Renal cortical epithelial cell (primary cell): ENCODE data around the gene MELK. TPM values are rescaled to one million over a fixed set of nuclear protein-coding genes. Genes with fewer than 3 reads are reported as not detected.

ENCODE experiments used
- DNase-seq: peaks from one replicate; pipeline ENCODE4 v3.0.0-alpha.2; 2011; ENCODE audit warnings: low read depth
- total RNA-seq: library from RNA; depleted of rRNA; stranded (reverse); fragments of >200 nt; gene quantifications from 2 replicates; pipeline ENCODE4 v1.2.3, GENCODE V29; 2014

The MELK gene
- total RNA-seq, 1 donor from 2014 or later = 6.3 TPM

DNA sequence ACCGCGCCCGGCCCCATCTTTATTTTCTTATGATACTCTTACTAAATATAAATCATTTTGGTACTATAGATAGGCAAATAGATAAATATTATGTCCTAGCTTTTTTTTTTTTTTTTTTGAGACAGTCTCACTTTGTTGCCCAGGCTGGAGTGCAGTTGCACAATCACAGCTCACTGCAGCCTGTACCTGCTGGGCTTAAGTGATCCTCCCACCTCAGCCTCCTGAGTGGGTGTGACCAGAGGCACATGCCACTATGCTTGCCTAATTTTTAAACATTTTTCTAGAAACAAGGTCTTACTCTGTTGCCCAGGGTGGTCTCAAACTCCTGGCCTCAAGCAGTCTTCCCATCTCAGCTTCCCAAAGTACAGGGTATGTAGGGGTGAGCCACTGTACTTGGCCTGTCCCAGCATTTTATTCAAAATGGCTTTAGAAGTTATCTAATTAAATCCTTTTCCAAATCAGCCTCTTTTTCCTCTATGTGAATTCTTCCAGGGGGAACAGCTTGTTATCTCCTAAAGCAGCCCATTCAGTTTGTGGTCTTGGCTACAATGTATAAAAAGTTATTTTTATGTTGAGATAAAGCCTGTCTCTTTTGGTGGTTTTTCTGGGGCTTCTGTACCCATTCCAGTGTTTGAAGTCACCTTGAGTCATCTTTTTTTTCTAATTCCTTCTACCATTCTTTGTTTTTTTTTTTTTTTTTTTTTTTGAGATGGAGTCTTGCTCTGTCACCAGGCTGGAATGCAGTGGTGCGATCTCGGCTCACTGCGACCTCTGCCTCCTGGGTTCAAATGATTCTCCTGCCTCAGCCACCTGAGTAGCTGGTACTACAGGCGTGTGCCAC lies 12.1 kb downstream of the MELK start:
- DNase-seq = peak; percentile 69

- no peak for DNase-seq
Observed at GRCh38 chr9:36590231-36590630, 17.5 kb downstream of the MELK start.

DNA sequence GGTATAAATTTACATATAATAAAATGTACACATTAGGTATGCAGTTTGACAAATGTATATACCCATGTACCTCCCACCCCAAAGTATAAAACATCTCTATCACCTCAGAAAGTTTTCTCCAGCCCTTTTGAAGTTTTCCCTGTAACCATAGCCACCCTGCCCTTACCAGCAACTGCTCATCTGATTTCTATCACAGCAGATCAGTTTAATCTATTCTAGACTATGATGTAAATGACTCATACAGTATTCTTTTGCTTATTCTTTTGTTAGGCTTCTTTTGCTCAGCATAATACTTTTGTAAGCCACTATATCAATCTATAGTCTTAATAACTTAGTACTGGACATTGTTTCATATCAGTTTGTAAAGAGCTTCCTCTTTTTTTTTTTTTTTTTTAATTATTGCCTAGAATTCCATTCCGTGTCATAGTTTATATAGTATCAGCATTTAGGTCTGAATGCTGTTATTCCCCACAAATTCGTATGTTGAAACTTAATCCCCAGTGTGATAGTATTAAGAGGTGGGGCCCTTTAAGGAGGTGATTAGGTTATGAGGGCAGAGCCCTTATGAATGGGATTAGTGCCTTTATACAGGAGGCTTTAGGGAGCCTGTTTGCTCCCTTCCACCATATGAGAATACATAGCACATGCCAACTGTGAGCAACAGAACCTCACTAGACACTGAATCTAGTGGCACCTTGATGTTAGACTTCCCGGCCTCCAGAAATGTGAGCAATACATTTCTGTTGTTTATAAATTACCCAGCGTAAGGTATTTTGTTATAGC lies 20.3 kb downstream of the MELK start:
- DNase-seq = no peak

- DNase-seq = no peak
Observed at GRCh38 chr9:36594213-36594612, 21.5 kb downstream of the MELK start.

DNA sequence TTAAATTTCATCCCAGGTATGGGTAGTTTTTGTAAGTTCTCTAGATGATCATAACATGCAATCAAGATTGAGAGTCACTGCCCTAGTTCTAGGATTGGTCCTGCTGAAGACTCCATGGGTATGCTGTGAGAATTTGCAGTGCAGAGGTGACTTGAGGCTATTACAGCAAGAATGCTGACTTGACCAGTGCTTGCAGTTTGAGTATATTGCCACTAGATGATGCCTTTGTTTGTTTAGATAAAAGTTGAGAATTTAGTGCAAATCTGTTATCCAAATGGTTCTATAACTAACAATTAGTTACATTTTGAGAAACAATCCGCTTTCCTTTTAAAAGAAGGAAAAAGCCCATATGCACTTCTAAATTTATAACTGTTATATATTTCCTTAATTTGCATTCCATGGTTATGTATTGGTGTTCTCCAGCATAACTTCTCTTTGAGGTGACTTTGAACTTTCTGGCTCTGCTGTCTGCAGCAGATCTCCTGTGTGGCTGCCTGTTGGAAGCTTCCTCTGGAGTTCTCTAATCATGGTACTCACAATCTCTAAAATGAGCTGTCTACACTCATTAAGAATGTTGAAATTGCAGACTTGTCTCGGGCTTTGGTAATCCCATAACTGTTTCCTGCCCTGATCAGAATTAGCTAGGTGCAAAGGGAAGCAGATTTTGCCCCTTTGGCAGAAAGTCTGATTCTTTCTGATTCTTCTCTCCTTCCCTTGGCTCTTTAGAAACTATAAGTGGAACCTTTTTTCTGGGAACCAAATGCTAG lies 24.9 kb downstream of the MELK start:
- DNase-seq = peak; percentile 76

DNA sequence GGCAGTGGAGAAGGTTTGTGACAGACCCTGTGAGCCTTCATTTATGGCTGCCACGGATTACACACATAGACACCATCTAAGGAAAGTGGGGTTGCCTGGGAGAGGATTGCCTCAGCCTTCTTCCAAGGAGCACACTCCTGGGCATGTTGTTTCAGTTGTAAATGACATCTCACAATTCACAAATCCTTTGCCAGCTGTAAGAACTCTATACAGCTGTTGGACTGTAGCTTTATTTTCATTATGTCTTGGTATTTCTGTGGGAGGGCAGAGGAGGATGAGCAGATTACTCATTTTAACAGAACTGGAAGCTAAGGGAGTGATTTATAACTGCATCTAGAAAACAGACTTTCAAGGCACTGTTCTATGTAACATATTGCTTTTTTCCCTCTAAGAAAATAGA lies 25.6 kb downstream of the MELK start:
- DNase-seq = no peak

DNA sequence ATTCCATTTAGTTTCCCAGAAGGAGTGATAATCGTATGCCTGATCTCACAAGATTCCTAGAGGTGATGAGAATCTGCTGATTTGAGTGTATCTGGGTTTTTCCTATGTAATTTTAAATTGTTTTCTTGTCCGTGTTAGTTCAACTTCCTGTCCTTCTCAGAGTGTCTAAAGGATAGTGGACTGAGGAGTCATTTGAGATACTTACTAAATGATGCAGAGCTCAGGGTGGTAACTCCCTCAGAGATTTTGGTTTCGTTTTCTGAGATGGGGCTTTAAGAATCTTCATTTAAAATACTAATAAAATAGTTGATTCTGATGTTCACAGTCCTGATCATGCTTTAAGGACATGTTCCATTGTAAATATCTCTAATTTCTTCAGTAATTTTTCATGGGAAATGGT lies 30.3 kb downstream of the MELK start:
- DNase-seq = no peak

DNA sequence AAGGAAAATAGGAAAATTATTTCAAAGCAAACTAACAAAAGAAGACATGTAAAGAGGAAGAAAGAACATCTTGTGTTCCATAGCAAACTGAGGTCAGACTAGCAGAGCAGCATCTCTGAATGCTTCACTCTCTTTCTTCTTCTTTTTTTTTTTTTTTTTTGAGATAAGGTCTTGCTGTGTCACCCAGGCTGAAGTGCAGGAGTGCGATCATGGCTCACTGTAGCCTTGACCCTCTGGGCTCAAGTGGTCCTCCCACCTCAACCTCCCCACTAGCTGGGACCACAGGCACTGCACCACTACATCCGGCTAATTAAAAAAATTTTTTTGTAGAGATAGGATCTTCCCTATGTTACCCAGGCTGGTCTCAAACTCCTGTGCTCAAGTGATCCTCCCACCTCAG lies 36.6 kb downstream of the MELK start:
- DNase-seq = no peak

GRCh38 chr9:36622121-36622520 lies 49.4 kb downstream of the MELK start:
- no peak for DNase-seq

- peak; percentile 47 for DNase-seq
Observed at GRCh38 chr9:36623280-36623679, 50.6 kb downstream of the MELK start.

- DNase-seq = peak; percentile 77
Observed at GRCh38 chr9:36625006-36625615, 52.4 kb downstream of the MELK start.

DNA sequence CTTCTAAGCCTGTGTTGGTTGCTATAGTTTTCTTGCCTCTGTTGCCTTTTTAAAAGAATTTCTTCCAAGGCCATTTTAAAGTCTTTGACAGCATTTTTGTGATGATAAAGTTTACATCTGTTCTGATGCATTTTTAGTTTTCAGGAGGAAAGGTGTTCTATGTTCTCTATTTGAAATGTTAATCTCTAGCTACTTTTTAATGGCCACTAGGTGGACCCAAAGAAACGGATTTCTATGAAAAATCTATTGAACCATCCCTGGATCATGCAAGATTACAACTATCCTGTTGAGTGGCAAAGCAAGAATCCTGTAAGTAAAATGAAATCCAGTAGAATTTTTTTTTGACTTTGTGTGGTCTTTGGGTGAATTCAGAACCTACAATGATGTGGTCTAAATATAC lies 60.2 kb downstream of the MELK start:
- peak; percentile 38 for DNase-seq

GRCh38 chr9:36637491-36638270 lies 65.0 kb downstream of the MELK start:
- no peak for DNase-seq

DNA sequence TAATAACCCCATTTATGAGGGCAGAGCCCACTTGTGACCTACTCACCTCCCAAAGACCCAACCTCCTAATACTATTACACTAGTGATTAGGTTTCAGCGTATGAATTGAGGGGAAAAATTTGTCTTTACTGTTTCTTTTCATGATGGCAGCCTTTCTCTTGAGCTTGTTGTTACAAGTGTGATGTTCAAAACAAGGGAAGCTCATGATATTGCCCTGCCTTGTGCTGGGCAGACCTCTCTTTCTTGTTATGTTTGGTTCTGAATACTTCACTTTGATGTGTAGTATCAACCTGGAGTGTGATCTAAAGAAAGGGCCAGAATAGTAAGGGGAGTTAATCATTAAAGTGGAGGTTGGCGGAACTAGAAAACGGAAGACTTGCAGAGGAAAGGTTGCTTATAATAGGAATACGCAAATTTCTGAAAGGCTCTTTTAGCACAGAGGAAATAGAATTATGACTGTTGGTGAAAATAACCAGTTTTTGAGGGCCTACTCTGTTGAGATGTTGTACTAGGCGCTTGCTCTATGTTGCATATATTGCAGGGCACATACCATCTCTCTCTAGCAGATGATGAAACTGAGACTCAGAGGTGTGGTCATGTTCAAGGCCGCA lies 68.2 kb downstream of the MELK start:
- DNase-seq = no peak

GRCh38 chr9:36642817-36643216 lies 70.1 kb downstream of the MELK start:
- DNase-seq = no peak

DNA sequence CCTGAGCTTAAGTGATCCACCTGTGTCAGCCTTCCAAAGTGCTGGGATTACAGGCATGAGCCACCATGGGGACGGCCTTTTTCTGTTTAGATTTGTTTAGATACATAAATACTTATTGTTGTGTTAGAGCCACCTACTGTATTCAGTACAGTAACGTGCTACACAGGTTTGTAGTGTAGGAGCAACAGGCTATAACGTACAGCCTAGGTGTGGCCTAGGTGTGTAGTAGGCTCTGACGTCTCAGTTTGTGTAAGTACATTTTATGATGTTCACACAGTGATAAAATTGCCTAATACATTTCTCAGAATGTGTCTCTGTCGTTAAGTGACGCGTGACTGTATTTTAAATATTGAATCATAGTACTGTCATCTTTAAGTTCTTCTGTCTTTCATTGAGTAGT lies 84.1 kb downstream of the MELK start:
- no peak for DNase-seq

GRCh38 chr9:36659500-36659899 lies 86.8 kb downstream of the MELK start:
- no peak for DNase-seq

GRCh38 chr9:36664806-36665205 lies 92.1 kb downstream of the MELK start:
- no peak for DNase-seq

DNA sequence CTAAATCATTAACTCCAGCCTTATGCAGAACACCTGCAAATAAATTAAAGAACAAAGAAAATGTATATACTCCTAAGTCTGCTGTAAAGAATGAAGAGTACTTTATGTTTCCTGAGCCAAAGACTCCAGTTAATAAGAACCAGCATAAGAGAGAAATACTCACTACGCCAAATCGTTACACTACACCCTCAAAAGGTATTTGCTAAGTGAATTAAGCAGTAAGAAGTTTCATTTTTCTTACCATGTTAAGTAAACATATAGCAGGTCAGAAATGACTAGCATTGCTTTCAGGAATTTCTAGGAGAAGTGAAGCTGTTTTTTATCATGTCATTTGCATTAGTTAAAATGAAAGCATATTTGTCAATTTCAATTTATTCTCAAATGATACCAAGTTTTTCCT lies 92.7 kb downstream of the MELK start:
- DNase-seq = peak; percentile 7

DNA sequence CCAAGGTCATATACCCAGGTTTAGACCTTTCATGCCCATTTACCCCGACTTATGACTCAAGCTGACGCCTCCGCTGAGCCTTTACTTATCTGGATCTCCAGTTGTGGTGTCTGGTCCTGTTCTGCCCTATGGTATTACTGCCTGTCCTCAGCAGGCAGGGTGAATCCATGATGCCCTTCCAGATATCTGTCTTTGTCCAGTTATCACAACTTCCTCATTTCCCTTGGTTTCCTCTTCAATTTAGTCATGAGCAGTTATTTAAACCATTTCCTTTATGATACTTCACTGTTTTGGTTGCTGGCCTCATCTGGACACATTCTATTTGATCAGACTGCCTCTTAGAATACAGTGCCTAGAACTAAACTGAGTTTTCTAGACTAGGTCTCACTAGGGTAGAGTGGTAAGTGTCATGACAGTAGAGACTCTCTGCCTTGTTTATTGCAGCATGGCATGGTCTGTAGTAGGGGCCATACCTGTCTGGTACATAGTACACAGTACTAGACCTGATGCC lies 93.3 kb downstream of the MELK start:
- DNase-seq = no peak

- DNase-seq = no peak
Observed at GRCh38 chr9:36671561-36671960, 98.9 kb downstream of the MELK start.
